Dermis microvascular lymphatic vessel endothelial cell (primary cell): Measurements from ENCODE around the gene DDIT4L. TPM values are rescaled to one million over a fixed set of nuclear protein-coding genes. Genes with fewer than 3 reads are reported as not detected.
"Not testable (repeated sequence)": the region's sequence is repeated elsewhere in the genome, so short reads cannot be mapped to it uniquely, and the experiment has no call there.

Source experiments
- DNase-seq, 2 donors: peaks; one replicate each; pipeline versions ENCODE4 v3.0.0 to v3.0.0-alpha.2; 2010; ENCODE audit warnings: low read depth in 2 of 2
- total RNA-seq: library from RNA; depleted of rRNA; stranded (reverse); fragments of >200 nt; gene quantifications from 2 replicates; pipeline ENCODE4 v1.2.1, GENCODE V29; 2014

DDIT4L gene
- total RNA-seq, 1 donor from 2014 or later, result 4.1 TPM

GRCh38 chr4:100166297-100167039 is 23.8 kb downstream of the DDIT4L start:
- DNase-seq, result no peak

- DNase-seq, result no peak
Measured at GRCh38 chr4:100165809-100166208, 24.5 kb downstream of the DDIT4L start.

- DNase-seq, result no peak
Measured at GRCh38 chr4:100164808-100165760, 25.2 kb downstream of the DDIT4L start.

- peak in 1 of 2 donors; percentile 46 for DNase-seq
Measured at GRCh38 chr4:100162027-100162685, 28.1 kb downstream of the DDIT4L start.

- no peak for DNase-seq
Measured at GRCh38 chr4:100149190-100149589, 41.1 kb downstream of the DDIT4L start.

GRCh38 chr4:100147684-100148083 is 42.6 kb downstream of the DDIT4L start:
- DNase-seq, result no peak

GRCh38 chr4:100147198-100147597 is 43.1 kb downstream of the DDIT4L start:
- DNase-seq, result no peak

- no peak for DNase-seq
Measured at GRCh38 chr4:100146756-100147155, 43.5 kb downstream of the DDIT4L start.

GRCh38 chr4:100137320-100137719 is 52.9 kb downstream of the DDIT4L start:
- DNase-seq, result not testable (repeated sequence)

Other genes with a start within 250 kb of the DDIT4L start
- 37.4 and 50.8 TPM in 2 replicates for gene DNAJB14, start 243.8 kb downstream of the DDIT4L start, total RNA-seq
- 230 and 455 TPM in 2 replicates for gene H2AZ1, start 240.2 kb downstream of the DDIT4L start, total RNA-seq